NAMALWA (cell line): ENCODE results near the gene HS6ST3.

Experiments
- DNase-seq: peaks from one replicate; pipeline ENCODE4 v3.0.0-alpha.2; 2015; ENCODE audit warnings: low spot score

HS6ST3 gene

GRCh38 chr13:96539791-96540190 lies 449.9 kb downstream of the HS6ST3 start:
- DNase-seq = no peak

DNA sequence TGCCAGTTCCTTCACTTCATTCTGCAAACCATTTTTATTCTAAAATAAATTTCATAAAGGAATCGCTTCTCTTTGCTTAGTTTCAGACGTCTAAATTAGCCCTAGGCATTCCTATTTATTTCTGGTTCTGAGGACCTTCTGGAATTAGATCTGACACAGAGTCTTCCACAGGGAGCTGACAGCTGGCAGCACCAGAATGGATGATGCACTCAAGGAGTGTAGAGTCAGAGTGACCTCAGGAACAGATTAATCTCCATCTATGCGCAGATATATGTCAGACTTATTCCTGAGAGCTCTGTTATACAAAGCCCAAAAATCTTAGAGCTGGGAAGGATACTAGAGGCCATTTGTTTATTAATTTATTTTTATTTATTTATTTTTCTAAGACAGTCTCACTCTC lies 450.8 kb downstream of the HS6ST3 start:
- DNase-seq = no peak

GRCh38 chr13:96542986-96543385 lies 453.1 kb downstream of the HS6ST3 start:
- DNase-seq = no peak

DNA sequence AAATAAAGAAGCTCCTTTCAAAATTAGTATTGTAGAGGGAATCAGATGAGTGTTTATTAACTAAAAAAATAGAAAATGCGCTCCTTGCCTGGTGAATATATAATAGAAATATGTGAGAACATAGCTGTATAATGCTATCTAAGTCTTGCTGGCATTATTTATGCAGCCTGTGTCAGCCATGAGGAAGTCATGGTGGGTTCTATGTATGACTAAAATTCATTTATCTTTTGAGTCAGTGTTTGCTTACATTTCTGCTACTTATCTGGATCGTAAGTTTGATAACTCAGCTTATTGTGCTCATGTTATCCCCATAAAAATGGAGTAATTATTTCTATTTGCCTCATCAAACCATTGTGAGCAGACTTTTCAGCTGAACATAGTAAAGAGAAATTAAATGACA lies 455.1 kb downstream of the HS6ST3 start:
- DNase-seq = no peak

GRCh38 chr13:96546463-96546862 lies 456.6 kb downstream of the HS6ST3 start:
- no peak for DNase-seq

- DNase-seq = no peak
These were observed 461.6 kb downstream of the HS6ST3 start for GRCh38 chr13:96551546-96551945.

DNA sequence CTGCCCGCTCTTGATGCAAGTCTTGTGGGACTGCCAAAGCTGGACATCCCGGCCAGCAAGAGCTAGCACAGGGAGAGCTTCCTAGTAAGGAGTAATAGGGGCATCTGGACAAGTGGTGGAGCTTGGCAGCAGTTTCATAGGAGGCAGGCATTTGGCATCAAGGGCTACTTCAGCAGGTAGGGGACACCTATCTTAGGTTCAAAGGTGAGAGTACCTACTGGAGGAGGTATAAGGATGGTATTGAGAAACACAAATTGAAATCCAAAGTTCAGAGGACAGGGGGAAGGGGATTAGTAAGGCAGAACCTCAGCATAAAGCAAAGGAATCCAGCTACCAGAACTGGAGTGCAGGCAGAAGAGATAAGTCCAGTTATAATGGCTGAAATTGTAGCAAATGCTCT lies 462.7 kb downstream of the HS6ST3 start:
- DNase-seq = no peak

DNA sequence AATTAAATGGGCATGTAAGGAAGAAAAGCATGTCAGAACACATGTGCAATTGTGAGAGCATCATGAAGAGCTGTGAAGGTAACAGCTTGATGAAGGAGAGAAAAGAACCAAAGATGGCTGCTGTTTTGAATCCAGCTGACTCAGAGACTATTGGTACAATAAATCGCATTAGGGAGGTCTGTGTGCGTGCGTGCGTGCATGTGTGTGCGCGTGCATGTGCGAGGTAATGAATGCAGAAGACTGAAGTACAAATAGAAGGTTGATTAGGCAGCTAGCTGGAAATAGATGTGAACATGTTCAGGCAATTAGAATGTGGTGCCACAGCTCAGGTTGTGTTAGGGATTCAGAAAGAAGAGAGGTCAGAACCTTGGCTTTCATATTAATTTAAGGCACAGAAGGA lies 463.9 kb downstream of the HS6ST3 start:
- DNase-seq = no peak

- DNase-seq = no peak
These were observed 483.7 kb downstream of the HS6ST3 start for GRCh38 chr13:96573563-96573962.

DNA sequence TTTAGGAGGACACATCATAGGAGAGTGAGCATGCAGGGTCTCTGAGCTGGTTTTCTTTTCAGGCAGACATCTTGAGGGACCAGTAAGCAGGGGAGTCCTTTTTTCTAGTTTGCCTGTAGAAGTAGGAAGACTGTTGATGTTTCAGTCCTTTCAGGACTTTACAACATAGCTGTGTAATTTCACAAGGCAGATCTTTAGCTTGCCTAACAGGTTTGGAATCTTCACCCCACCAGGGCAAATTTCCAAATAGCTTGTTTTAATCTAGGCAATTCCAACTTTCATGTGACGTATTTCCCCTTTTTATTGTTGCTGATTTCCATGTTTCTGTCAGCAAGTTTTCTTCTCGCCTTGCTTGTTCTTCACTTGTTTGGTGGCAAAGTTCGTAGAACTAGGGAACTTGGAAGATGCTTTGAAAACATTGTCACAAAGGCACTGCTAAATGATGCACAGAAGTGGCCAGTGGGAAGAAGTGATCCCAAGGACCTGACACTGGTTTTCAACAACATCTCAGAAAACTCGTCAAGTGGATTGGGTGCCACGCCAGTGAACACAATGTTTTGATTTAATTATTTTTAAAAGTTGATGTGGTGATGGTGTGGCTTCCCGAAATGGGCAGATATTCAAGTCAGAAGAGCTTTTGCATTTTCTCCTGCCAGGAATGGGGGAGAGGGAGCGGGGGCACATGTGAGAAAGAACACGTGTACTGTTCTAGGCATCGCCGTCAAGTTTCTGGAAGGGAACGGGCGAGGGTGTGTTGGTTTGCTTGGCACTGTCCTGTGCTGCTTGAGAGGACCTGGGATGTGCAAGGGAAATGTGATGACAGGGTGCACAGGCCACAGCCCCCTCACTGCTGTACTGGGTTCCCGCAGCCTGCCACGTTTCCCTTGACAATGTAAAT lies 485.8 kb downstream of the HS6ST3 start:
- no peak for DNase-seq

- DNase-seq = no peak
These were observed 491.8 kb downstream of the HS6ST3 start for GRCh38 chr13:96581741-96582140.

- DNase-seq = no peak
These were observed 525.3 kb downstream of the HS6ST3 start for GRCh38 chr13:96615252-96615651.

DNA sequence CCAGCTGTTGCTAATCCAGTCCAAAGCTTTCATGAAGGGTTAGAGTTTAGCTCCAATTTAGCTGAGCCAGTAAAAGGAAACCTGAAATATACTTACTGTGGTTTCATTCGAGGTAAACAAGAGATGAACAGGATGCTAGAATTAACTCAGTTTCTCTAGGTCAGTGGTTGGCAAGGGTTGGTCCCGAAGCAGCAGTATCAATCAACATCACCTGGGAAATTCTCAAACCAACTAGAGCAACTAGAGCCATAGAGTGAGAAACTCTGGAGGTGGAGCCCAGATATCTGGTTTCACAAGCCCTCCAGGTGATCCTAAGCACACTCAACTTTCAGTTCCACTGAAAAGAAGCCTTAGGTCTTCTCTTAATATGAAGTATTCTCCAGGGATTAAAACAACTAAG lies 527.6 kb downstream of the HS6ST3 start:
- no peak for DNase-seq

DNA sequence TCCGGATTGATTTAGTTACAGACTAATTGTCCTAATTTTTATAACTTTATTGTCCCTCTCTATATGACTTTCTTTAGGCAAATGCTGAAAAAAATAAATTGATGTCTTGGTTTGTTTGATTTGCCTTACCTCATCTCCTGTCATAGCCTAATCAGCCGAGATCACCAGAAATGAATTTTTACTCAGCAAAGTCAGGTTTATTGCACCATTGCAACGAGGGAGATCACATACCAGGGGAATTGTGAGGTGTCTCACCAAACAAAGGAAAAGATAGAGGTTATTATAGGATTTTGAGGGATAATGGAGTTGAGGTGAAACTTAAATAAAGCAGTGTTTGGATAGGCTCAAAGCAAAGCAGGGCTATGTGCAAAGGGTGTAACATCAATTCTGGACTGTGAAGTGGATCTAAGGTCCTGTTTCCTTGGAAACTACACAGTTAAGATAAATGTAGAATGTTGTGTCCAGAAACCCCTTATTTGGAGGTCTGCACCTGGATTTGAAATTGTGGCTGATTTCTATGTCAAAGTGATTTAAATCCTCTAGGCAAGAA lies 531.8 kb downstream of the HS6ST3 start:
- no peak for DNase-seq

GRCh38 chr13:96629331-96629730 lies 539.4 kb downstream of the HS6ST3 start:
- no peak for DNase-seq

DNA sequence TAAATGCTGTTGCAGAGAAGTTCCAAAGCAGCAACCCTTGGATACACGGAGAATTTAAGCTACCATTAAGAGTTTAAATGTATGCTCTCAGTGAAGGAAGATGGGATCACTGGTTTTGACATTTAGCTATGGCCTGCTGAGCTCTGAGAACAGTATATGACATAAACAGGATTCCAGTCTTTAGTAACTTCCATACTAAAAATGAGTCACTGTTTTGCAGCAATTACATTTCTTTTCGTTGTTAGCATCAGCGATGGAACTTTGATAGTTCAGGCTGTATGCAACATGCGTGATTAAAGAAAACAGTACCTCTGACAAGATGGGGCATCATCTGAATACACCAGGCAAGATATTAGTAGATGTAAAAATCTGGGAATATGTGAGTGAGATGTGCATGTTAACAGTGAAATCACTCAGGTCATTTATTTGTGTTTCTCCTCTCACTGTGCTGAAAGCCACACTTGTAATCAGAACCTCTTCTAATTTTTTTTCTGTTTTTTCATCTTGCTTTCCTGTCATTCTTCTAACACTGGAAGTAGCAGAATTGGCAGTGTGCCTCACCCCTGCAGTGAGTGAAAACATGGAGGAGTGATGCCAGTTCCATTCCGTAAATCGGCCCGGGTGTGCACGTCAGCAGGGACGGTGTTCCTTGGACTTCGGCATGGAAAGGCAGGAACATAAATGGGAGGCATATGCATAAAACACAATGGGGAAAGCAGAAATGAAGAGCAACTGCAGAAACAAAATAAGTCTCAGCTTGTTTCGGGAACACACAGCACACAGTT lies 542.8 kb downstream of the HS6ST3 start:
- DNase-seq = no peak

DNA sequence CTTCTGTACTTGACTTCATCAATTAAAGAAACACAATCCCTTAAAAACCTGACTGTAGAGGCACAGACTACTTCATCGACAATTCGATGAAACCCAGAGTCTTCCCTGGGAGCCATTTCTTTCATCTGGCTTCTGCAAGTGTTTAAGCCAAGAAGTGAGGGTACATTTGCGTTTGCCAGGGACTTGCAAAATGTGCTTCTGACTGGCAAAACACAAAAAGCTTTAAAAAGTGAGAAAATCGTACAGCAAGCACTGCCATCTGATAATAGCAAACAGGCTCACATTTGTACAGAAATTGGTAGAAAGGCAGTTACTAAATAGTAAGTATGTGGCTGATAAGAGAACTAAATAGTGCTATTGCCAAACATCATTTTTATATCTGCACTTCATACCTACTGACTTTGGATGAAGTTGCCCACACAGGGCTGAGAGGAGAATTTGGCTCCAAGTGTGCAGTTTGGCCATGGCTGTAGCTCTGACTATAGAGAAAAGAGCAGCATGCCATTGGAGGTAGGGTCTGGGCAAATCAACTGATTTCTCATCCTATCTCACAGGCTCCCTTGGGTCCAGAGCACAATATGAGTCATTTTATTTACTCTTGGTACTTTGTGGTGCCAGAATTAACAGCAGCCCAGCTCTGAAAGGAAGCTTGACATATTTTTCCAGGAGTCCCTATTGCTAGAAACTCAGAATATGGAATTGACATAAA lies 546.2 kb downstream of the HS6ST3 start:
- no peak for DNase-seq

DNA sequence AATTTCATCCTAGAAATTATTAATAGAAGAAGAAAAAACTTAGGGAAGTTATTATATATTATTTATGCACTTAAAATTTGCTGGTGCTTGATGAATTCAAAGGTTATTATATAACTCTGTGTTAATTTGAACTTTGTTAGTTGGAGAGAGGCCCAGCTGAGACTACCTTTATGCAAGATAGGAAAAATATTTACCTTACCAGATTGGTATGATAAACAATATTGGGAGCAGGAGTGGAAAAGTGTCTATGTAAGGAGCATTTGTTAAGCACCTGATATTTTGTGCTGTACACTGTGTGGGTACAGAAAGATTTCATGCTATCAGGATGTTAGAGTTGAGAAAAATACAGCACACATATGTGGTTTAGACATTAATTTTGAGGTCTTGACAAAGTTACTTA lies 547.1 kb downstream of the HS6ST3 start:
- no peak for DNase-seq

- DNase-seq = no peak
These were observed 556.2 kb downstream of the HS6ST3 start for GRCh38 chr13:96646101-96646500.

DNA sequence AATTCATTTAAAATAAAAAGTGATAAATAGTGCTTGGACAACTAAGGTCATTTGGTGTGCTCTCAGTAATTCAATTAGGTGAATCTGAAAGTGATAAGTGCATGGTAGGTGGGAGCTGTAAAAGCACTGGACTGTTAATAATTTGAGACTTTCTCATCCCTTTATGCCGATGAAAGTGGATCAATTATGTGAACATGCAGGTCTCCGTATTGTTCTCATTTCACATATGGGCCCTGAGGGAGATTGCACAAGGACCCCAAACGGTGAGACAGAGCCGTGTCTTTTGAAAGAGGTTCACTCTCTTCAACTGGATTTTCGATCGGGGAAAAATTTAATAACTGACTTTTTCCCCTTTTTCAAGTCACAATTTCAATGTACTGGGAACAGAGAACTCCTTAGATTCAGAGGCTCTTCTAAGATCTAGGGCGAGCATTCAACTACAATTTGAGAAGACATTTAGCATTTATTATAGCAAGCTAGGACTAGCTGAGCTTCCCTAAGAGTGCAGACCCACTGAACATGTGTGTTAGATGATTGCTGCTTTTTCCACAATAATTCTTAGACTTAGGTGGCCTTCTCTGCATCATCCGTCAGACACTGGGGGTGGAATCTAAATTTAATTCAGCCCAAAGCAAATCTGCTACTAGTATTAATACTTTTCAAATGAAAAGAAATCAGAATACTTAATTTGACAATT lies 556.8 kb downstream of the HS6ST3 start:
- no peak for DNase-seq

- peak; percentile 9 for DNase-seq
These were observed 560.5 kb downstream of the HS6ST3 start for GRCh38 chr13:96650301-96650886.
